ENCODE data around the gene PID1.

The PID1 gene, protein sequence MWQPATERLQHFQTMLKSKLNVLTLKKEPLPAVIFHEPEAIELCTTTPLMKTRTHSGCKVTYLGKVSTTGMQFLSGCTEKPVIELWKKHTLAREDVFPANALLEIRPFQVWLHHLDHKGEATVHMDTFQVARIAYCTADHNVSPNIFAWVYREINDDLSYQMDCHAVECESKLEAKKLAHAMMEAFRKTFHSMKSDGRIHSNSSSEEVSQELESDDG

GRCh38 chr2:229270551-229271410 is at the start of gene PID1:
PID1 (minus strand) TSS chr2:229271287; CDS start chr2:229271043, 244 bp downstream.
- peak; percentile 55 for DNase-seq

DNA sequence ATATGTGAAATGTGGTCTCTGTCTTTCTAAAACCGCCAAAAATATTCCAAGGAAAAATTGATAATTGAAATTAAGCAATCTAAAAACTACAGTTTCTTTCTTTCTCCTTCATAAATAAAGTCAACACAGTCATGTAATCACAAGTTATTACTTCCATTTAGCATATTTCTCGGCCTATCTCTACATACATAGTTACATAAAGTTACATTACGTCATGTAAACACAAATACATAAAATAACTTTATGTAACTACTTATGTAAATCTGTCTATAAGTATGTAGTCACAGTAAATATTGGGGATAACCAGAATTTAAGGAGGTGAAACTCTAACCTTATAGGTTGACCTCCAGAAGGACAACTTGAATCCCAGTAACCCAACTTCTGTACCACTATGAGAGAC is 48.5 kb upstream of the PID1 start:
- DNase-seq, result no peak

DNA sequence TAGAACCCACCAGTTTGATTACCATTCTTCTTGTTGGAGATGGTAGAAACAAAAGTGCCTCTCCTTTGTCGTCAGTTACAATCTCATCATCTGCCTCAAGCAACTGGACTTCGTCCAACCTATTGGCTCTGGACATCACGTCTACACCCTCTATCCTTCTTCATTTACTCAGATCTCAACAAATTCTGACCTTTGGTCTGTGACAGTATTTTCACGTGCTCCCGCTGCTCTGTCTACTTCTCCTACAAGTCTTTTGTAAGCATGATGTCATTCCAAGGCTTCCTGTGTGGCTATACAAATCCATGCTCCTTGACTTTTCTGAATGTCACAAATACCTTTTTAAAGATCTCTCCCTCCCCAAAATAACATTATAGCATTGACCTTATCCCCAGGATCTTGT is 43.0 kb upstream of the PID1 start:
- DNase-seq, result no peak

GRCh38 chr2:229313591-229313990 is 42.5 kb upstream of the PID1 start:
- DNase-seq, result no peak

GRCh38 chr2:229301237-229301636 is 30.1 kb upstream of the PID1 start:
- no peak for DNase-seq

DNA sequence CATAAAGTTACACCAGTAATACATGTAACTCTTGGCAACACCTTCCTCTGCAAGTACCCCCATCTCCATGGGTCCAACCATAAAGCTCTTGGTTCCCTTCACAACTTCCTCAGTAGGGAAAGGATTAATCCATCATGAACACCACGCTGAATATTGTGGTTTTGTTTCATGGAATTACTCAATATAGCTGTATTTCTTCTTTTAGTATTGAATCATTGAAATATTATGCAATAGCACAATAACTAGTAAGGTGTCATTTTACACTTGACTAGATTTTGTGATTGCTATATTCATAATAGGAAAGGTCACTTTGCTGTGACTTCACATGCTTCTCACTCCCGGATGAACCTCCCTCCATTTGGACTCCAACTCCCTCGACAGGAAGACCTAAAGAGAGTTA is 29.7 kb upstream of the PID1 start:
- no peak for DNase-seq

GRCh38 chr2:229300371-229300770 is 29.3 kb upstream of the PID1 start:
- no peak for DNase-seq

- peak; percentile 1 for DNase-seq
Measured at GRCh38 chr2:229297247-229297646, 26.2 kb upstream of the PID1 start.

DNA sequence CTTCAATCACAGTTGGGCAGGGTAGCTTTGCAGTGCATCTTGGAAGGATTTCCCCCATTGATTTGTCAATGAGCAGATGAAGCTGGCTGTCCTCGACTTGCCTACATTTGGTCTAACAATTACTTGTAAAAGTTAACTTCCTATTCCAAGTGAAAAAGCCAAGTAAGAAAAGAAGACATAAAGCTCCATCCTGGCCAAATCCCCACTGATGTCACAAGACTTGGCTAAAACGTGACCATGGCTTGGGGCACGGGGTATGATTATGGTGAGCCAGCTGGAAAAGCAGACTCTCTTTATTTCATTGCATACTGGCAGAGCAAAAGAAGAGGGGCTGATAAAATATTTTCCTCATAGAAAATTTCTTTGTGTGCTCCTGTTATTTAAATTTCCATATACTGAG is 25.4 kb upstream of the PID1 start:
- no peak for DNase-seq

DNA sequence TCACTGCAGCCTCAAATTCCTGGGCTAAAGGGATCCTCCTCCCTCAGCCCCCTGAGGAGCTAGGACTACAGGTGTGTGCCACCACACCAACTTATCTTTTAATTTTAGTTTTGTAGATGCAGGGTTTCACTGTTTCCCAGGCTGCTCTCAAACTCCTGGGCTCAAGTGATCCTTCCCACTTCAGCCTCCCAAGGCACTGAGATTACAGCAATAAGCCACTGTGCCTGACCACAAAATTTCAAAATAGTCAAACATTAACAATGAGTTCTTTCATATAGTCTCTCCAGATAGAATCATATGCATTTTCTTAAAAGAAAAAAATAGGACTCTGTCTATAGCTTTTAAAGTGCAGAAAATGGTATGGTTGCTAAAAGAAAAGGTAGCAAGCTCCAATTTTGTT is 24.9 kb upstream of the PID1 start:
- no peak for DNase-seq

GRCh38 chr2:229287823-229288222 is 16.7 kb upstream of the PID1 start:
- no peak for DNase-seq

DNA sequence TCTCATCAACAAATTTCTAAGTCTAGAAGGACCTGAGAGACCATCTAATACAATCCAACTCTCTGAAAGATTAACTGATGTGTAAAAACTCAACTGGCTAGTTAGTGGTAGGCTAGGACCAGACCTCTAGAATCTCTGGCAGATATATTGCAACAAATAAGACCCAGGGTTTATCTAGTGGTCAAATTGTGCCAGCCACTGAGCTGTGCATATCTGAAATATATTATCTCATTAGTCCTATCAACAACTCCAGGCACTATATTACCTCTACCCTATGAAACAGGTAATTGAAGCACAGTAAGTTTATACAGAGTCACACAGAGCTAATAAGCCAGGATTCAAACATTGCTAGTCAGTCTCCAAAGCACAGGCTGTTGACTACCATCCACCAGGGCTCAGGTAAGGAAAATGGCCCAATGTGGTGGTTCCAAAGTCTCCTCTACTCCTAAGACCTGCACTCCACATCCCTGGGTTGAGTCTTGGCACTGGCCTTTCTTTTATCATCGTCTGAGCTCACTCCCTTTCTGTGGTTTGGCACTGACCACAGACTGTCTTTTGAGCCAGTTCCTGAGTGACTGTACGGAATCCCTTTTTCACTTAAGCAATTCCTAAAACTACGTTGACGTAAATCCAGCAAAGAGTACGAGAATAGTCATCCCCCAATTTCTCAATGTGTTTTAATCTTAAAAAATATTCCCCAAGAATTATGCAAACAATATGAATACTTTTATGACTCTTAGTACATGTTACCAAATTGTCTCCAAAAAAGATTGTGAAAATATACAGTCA is 11.9 kb upstream of the PID1 start:
- no peak for DNase-seq

DNA sequence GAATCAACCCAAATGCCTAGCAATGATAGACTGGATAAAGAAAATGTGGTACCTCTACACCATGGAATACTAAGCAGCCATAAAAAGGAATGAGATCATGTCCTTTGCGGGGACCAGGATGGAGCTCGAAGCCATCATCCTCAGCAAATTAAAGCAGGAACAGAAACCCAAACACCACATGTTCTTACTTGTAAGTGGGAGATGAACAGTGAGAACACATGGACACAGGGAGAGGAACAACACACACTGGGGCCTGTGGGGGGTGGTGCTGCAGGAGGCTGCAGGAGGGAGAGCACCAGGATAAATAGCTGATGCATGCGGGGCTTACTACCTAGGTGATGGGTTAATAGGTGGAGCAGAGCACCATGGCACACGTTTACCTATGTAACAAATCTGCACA is 8.4 kb upstream of the PID1 start:
- no peak for DNase-seq

- no peak for DNase-seq
Measured at GRCh38 chr2:229275506-229275905, 4.4 kb upstream of the PID1 start.

DNA sequence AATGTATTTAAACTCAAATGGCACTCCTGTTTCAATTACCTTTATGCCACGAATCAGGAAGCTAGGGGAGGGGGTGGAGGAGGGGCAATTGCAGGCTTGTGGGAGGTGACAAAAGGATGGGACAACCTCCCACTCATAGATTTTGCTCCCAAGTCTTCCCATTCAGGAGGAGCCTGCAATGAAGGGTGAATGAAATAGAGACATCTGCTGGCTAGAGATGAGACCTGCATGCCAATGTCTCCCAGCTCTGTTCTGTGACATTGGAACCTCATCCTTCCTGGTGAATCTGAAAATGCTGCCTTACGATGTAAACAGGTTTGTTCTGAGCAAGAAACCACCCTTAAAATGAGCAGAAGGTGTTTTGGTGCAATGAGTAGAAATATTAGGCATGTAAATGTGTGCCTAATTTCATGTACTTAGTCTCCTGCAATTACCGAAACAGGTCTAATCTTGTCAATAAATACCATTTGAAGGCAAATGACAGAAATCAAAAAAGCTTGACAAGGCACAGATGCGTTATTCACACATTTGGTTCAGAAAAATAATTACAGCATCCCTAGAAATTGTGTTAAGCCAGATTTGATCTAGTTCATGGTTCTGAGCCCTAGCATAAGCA is 2.7 kb upstream of the PID1 start:
- peak; percentile 86 for DNase-seq

- DNase-seq, result no peak
Measured at GRCh38 chr2:229273006-229273722, 2.1 kb upstream of the PID1 start.

DNA sequence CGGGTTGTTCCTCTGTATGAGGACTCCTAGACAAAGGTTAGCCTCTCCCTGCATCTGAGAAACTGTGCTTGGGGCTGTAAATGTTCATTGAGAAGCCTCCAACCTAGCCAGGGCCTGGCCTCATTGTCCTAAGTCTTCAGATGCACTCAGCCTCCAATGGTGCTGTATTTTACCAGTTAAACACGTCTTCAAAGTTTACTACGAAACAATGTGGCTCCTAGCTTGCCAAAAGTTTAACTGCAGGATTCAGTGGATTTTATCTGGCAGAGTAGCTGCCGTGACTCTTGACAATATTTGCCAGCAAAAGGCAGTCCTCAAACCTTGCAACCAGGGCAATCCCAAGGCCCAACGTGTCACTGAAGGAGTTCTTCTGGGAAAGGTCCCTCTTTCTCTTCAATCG is 1.1 kb downstream of the PID1 start:
- no peak for DNase-seq

DNA sequence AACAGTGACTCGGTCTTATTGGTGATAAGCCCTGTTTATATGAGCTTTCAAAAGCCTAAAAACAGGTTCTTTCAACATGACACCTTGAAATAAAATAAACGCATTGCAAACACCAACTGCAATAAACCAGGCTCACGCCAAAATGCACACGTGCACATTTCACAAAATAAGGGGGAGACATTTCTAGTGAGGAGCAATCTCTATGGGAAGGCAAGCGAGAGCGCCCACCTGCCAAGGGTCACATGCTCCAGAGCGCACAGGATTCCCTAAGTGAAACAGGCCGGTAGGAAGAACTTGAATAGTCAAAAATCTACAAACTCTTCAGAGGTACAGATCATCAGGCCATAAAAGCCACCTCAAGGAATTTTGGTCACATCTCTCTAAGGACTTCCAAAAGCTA is 1.9 kb downstream of the PID1 start:
- DNase-seq, result no peak

GRCh38 chr2:229268626-229269025 is 2.5 kb downstream of the PID1 start:
- no peak for DNase-seq

- no peak for DNase-seq
Measured at GRCh38 chr2:229267080-229267479, 4.0 kb downstream of the PID1 start.

DNA sequence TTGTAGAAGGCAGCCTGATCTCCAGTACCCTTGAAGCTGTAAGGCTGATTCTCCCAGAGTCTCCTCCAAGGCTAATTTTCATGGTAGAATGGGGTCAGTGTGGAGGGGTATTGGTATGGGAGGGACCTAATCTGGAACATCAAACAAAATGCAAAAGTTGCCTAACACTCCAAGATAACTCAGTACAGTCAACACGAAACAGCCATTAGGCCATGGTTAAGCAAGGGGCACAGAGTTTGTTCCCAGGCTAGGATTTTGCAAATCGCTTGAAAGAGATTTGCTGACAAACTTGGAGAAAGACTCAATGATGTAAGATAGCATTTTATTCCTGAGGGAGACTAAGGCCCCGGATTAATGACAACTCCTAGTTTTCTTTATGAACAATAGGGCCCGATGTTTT is 5.4 kb downstream of the PID1 start:
- DNase-seq, result no peak

- no peak for DNase-seq
Measured at GRCh38 chr2:229261599-229261998, 9.5 kb downstream of the PID1 start.

GRCh38 chr2:229261076-229261475 is 10.0 kb downstream of the PID1 start:
- no peak for DNase-seq

Measured in NCI-H510A (cell line).